ENCODE measurements around the gene SCD. TPM values are rescaled to one million over a fixed set of nuclear protein-coding genes. Genes with fewer than 3 reads are reported as not detected.

SCD gene
- total and polyA plus RNA-seq, 9 of the 15 experiments (the other 6 are each of a cell fraction or from before 2014, with no cell fraction given) = 114 to 486 (median 188) TPM

DNA sequence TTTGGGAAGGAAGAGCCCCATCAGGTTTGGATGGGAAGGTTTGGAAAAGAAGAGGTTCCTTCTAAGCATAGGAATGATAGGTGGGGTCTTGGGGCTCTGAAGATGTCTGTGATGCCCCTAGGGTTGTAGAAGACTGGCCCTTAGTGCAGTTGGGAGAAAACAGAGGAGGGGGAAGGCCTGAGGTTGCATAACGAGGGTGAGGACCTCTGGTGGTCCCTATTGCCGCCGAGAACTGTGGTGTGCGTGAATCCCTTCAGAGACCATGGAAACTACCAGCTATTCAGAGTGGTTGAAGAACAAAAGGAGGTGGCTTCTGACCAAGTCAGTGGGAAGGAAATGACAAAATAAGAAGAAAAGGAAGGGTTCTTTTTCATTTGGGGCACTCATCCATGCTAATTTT lies 13.9 kb upstream of the SCD start:
- Histone ChIP-seq H3K4me1 (replicated peaks in 1 of 2; ENCODE audit: control insufficient read depth in 2 of 2, insufficient read depth in 2 of 2, low read length in 2 of 2) (no peaks in the 10 kb centered on the region), H4K20me1 (replicated peaks; ENCODE audit: control insufficient read depth, insufficient read depth, low read length) (no peaks in the 10 kb centered on the region), H3K36me3 (ENCODE audit: control insufficient read depth, insufficient read depth, low read length) (no peaks in the 10 kb centered on the region), H3K27me3 (ENCODE audit: control insufficient read depth in 2 of 2, insufficient read depth in 2 of 2, low read length in 2 of 2) (peaks cover 7 to 26% of the 10 kb centered on the region in 2 experiments), H3K9me1 (ENCODE audit: control insufficient read depth, insufficient read depth, low read length) (no peaks in the 10 kb centered on the region), H2AFZ (ENCODE audit: low read depth, low read length) (no peak overlapping the region), H3K27ac (ENCODE audit: extremely low read depth, low read depth, low read length) (no peak overlapping the region), H3K9ac (ENCODE audit: insufficient read depth in 1 of 2, low read depth in 2 of 2, low read length in 2 of 2) (no peak overlapping the region), H3K79me2 (ENCODE audit: control insufficient read depth, insufficient read depth, low read length) (no peaks in the 10 kb centered on the region), H3K4me3 (no peak overlapping the region), H3K4me2 (ENCODE audit: insufficient read depth, low read length) (no peak overlapping the region), H3K9me3 (replicated peaks; ENCODE audit: control insufficient read depth, insufficient read depth, low read depth, low read length) (no peaks in the 10 kb centered on the region)
- ATAC-seq = no peak
- WGBS (ENCODE audit: insufficient coverage, low coverage, missing lambda C conversion rate) = 3% methylated on average over 4 of the region's 4 CpGs
- in situ Hi-C loops (cut with MboI) (loop anchor here (25.0 kb wide), 1 partner anchor 554 kb away; no protein-coding TSS in a partner anchor), intact Hi-C loops (cut with micrococcal nuclease) (no loop called here)
- ChIA-PET POLR2A (no interaction called here), CTCF (ENCODE audit: low intra/inter-chr PET ratio) (no interaction called here)
- TF ChIP-seq, protein P1, sequence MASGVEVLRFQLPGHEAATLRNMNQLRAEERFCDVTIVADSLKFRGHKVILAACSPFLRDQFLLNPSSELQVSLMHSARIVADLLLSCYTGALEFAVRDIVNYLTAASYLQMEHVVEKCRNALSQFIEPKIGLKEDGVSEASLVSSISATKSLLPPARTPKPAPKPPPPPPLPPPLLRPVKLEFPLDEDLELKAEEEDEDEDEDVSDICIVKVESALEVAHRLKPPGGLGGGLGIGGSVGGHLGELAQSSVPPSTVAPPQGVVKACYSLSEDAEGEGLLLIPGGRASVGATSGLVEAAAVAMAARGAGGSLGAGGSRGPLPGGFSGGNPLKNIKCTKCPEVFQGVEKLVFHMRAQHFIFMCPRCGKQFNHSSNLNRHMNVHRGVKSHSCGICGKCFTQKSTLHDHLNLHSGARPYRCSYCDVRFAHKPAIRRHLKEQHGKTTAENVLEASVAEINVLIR (CRISPR knock-in tag; IDR thresholded peaks at IDR 0.05) = no peak
- TF ChIP-seq NFXL1 (CRISPR knock-in tag; IDR thresholded peaks at IDR 0.05) (no peak), CSDE1 (IDR thresholded peaks at IDR 0.05) (no peak), ZSCAN29 (IDR thresholded peaks at IDR 0.05) (no peak), KDM1A (IDR thresholded peaks at IDR 0.05) (no peak), BHLHE40 (IDR thresholded peaks at IDR 0.05; ENCODE audit: low read length) (no peak), ZNF224 (CRISPR knock-in tag; IDR thresholded peaks at IDR 0.05) (no peak), ZEB2 (IDR thresholded peaks at IDR 0.05) (no peak)
- FAIRE-seq = no peak
- no peak for DNase-seq (ENCODE audit: extremely low read depth in 1 of 4, low spot score in 3 of 4)
- BruUV-seq (replicated peaks) = no TSS peak
